Loucy (cell line): ENCODE data around the gene CCT3.

Experiments
- H2AFZ ChIP-seq: fragments of 200-600 bp; sonication (generic); 2 replicates; pipeline ENCODE4 v1.6.0; 2016; ENCODE audit warnings: antibody characterized with exemption, mild to moderate bottlenecking, low read length, moderate library complexity
- H3F3A ChIP-seq: fragments of 200-600 bp; 2 replicates; pipeline ENCODE4 v1.6.0; 2016; ENCODE audit warnings: antibody characterized with exemption, low read depth, mild to moderate bottlenecking
- H3K27me3 ChIP-seq: fragments of 200-600 bp; sonication (generic); 2 replicates; pipeline ENCODE4 v1.6.1; 2014; ENCODE audit warnings: low read length, mild to moderate bottlenecking; ENCODE audit not compliant: insufficient read depth, poor library complexity, severe bottlenecking
- H3K36me3 ChIP-seq: fragments of 200-600 bp; sonication (generic); 2 replicates; pipeline ENCODE4 v1.6.1; 2016; ENCODE audit warnings: low read length; ENCODE audit not compliant: insufficient read depth
- H3K4me1 ChIP-seq: fragments of 200-600 bp; sonication (generic); 2 replicates; pipeline ENCODE4 v1.5.1; 2014; ENCODE audit warnings: low read length, mild to moderate bottlenecking; ENCODE audit not compliant: insufficient read depth, poor library complexity, severe bottlenecking
- H3K4me2 ChIP-seq: fragments of 200-600 bp; sonication (generic); 2 replicates; pipeline ENCODE4 v1.6.0; 2014; ENCODE audit warnings: antibody characterized with exemption, low read length, low read depth, mild to moderate bottlenecking; ENCODE audit not compliant: poor library complexity, severe bottlenecking
- H3K4me3 ChIP-seq: fragments of 200-600 bp; sonication (generic); 2 replicates; pipeline ENCODE4 v1.5.1; 2014; ENCODE audit warnings: low read length, mild to moderate bottlenecking, mixed read lengths; ENCODE audit not compliant: poor library complexity, severe bottlenecking
- H3K79me2 ChIP-seq: fragments of 200-600 bp; sonication (generic); 2 replicates; pipeline ENCODE4 v1.6.1; 2014; ENCODE audit warnings: low read length; ENCODE audit not compliant: insufficient read depth
- H3K9ac ChIP-seq: fragments of 200-600 bp; sonication (generic); 2 replicates; pipeline ENCODE4 v1.6.0; 2014; ENCODE audit warnings: mild to moderate bottlenecking, low read depth, low read length, moderate library complexity; ENCODE audit not compliant: poor library complexity, severe bottlenecking
- H3K9me2 ChIP-seq: fragments of 200-600 bp; sonication (generic); replicated peaks from 2 replicates; pipeline ENCODE4 v1.6.1; 2016; ENCODE audit warnings: low read depth, low read length, mixed read lengths
- H3K9me3 ChIP-seq: fragments of 200-600 bp; sonication (generic); 2 replicates; pipeline ENCODE4 v1.6.1; 2014; ENCODE audit warnings: mild to moderate bottlenecking, antibody characterized with exemption, low read length, low read depth; ENCODE audit not compliant: insufficient read depth
- H4K20me1 ChIP-seq: fragments of 200-600 bp; sonication (generic); 2 replicates; pipeline ENCODE4 v1.6.0; 2014; ENCODE audit warnings: antibody characterized with exemption, low read length, mild to moderate bottlenecking; ENCODE audit not compliant: insufficient read depth, poor library complexity, severe bottlenecking
- EZH2phosphoT487 ChIP-seq: fragments of 200-600 bp; IDR thresholded peaks from 2 replicates; pipeline ENCODE4 v1.6.1; 2018; ENCODE audit warnings: antibody characterized with exemption, mild to moderate bottlenecking, moderate library complexity, borderline replicate concordance
- TF ChIP-seq, protein P1 (sequence below): fragments of 200-600 bp; sonication (generic); conservative IDR thresholded peaks from 2 replicates; pipeline ENCODE4 v1.5.1; 2014; ENCODE audit warnings: mild to moderate bottlenecking, antibody characterized with exemption, low read length

The CCT3 gene

DNA sequence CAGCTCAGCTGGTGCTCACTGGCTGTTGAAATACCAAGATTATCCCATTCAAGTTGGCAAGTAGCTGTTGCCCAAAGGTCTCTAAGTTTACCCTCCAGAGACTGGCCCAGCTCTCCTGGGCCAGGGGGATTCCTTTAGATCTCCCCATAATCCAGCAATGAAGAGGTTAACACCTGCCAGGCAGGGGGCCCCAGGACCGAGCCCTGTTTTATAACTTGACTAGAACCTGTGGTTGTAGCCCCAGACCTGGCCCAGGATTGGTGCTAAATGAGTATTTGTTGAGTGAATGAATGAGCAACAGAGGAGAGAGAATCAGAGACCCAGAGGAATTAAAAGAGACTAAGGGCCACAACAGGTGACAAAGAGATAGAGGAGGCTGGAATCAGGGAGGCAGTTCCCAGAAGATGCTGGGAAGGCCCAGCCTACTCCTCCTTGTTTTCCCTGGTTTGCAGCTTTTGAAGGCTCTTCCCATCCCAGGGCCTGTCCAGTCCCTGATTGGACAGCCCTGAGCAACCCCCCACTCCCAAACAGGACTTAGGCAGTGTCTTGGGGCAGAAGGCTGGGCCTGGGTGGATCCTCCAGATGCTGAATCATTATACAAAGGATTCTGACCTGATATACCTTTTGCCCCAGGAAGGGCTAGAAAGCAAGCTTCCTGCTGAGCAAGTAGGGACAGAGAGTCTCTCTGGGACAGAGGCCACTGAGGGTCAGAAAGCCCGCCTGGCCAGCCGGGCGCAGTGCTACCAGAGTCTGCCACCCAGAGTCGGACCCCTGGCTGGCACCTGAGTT is 28.5 kb upstream of the CCT3 start:
- Histone ChIP-seq H3K9me2 (no peaks in the 10 kb centered on the region), H3K27me3 (no peaks in the 10 kb centered on the region), H2AFZ (no peak overlapping the region), H3K36me3 (no peaks in the 10 kb centered on the region), H3F3A (no peaks in the 10 kb centered on the region), H3K79me2 (no peaks in the 10 kb centered on the region), H3K9me3 (no peaks in the 10 kb centered on the region), H3K4me2 (no peak overlapping the region), H3K9ac (no peak overlapping the region), H3K4me1 (no peaks in the 10 kb centered on the region), H4K20me1 (no peaks in the 10 kb centered on the region), H3K4me3 (no peak overlapping the region)
- TF ChIP-seq, protein P1, sequence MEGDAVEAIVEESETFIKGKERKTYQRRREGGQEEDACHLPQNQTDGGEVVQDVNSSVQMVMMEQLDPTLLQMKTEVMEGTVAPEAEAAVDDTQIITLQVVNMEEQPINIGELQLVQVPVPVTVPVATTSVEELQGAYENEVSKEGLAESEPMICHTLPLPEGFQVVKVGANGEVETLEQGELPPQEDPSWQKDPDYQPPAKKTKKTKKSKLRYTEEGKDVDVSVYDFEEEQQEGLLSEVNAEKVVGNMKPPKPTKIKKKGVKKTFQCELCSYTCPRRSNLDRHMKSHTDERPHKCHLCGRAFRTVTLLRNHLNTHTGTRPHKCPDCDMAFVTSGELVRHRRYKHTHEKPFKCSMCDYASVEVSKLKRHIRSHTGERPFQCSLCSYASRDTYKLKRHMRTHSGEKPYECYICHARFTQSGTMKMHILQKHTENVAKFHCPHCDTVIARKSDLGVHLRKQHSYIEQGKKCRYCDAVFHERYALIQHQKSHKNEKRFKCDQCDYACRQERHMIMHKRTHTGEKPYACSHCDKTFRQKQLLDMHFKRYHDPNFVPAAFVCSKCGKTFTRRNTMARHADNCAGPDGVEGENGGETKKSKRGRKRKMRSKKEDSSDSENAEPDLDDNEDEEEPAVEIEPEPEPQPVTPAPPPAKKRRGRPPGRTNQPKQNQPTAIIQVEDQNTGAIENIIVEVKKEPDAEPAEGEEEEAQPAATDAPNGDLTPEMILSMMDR, result no peak
- no peak for TF ChIP-seq EZH2phosphoT487

DNA sequence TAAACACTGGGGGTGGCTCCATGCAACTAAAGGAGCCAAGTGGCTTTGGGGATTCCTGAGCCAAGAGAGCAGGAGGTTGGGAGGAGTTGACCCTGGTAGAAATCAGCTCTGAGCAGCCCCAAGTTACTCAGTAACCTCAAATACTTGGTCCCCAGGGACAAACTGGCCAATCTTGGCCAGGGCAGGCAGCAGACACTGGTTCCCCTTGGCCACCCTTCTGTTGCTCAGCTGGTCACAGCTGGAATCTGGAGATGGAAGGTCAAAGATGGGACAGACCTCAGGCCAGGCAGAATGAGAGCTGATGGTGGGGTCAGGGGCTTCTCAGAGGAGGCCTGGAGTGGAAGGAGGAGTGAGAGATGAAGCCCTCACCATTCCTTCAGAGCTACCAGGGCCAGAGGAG is 27.7 kb upstream of the CCT3 start:
- TF ChIP-seq EZH2phosphoT487, result no peak
- TF ChIP-seq, protein P1, result no peak
- Histone ChIP-seq H3K9ac (no peak overlapping the region), H4K20me1 (no peaks in the 10 kb centered on the region), H2AFZ (no peak overlapping the region), H3K79me2 (no peaks in the 10 kb centered on the region), H3K9me3 (no peaks in the 10 kb centered on the region), H3K4me3 (no peak overlapping the region), H3F3A (no peaks in the 10 kb centered on the region), H3K36me3 (no peaks in the 10 kb centered on the region), H3K9me2 (no peaks in the 10 kb centered on the region), H3K27me3 (no peaks in the 10 kb centered on the region), H3K4me2 (no peak overlapping the region), H3K4me1 (no peaks in the 10 kb centered on the region)

DNA sequence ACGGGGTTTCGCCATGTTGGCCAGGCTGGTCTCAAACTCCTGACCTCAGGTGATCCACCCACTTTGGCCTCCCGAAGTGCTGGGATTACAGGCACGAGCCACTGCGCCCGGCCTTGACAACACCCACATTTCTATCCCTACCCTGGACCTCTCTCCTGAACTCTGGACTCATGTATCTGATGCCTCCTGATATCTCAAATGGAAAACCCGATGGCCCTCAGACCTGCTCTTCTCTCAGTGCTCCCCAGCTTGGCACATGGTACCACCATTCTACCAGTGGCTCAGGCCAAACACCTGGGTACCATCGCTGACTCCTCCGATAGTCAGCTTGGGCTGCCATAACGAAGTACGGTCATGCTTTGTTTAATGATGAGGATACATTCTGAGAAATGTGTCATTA is 22.4 kb upstream of the CCT3 start:
- Histone ChIP-seq H3K9ac (no peak overlapping the region), H3K36me3 (no peaks in the 10 kb centered on the region), H3K9me3 (no peaks in the 10 kb centered on the region), H3K9me2 (no peaks in the 10 kb centered on the region), H3K4me2 (no peak overlapping the region), H3K4me3 (no peak overlapping the region), H2AFZ (no peak overlapping the region), H3K79me2 (no peaks in the 10 kb centered on the region), H4K20me1 (no peaks in the 10 kb centered on the region), H3K27me3 (no peaks in the 10 kb centered on the region), H3F3A (no peaks in the 10 kb centered on the region), H3K4me1 (no peaks in the 10 kb centered on the region)
- no peak for TF ChIP-seq EZH2phosphoT487
- TF ChIP-seq, protein P1, result no peak
